ENCODE results near the gene CD300LB. TPM values are rescaled to one million over a fixed set of nuclear protein-coding genes. Genes with fewer than 3 reads are reported as not detected.

The CD300LB gene
- total and polyA plus RNA-seq, 2 experiments from 2014 or later, result not detected

- in situ Hi-C loops (cut with MboI), result no loop called here
- no peak for DNase-seq
- Histone ChIP-seq H3K79me2 (ENCODE audit: insufficient read depth) (no peaks in the 10 kb centered on the region), H3F3A (ENCODE audit: insufficient read depth) (no peaks in the 10 kb centered on the region), H3K9me3 (ENCODE audit: low read depth) (no peaks in the 10 kb centered on the region), H3K4me2 (ENCODE audit: unreplicated experiment) (no peak overlapping the region), H2AFZ (no peak overlapping the region), H3K9ac (no peak overlapping the region), H3K27ac (no peak overlapping the region), H3K27me3 (replicated peaks; ENCODE audit: insufficient read depth) (no peaks in the 10 kb centered on the region), H3K9me2 (ENCODE audit: insufficient read depth) (no peaks in the 10 kb centered on the region), H3K4me1 (ENCODE audit: insufficient read depth) (no peaks in the 10 kb centered on the region), H3K36me3 (ENCODE audit: low read depth) (no peaks in the 10 kb centered on the region), H4K20me1 (ENCODE audit: insufficient read depth) (no peaks in the 10 kb centered on the region), H3K4me3 (no peak overlapping the region)
- TF ChIP-seq EZH2 (IDR thresholded peaks at IDR 0.05; ENCODE audit: insufficient read depth, poor library complexity, severe bottlenecking) (no peak), EZH2phosphoT487 (IDR thresholded peaks at IDR 0.05; ENCODE audit: insufficient read depth, low read depth) (no peak)
- WGBS, 2 experiments (ENCODE audit: low coverage in 1 of 2, low lambda C conversion rate in 2 of 2, missing lambda C conversion rate in 2 of 2), result 58 to 59% methylated on average over 14 of the region's 14 CpGs
These were observed 12.1 kb upstream of the CD300LB start for GRCh38 chr17:74543406-74543805.

GRCh38 chr17:74542727-74543383 lies 11.6 kb upstream of the CD300LB start:
- H3K27ac ChIP-seq, result no peak overlapping the region
- no peak overlapping the region for H2AFZ ChIP-seq
- no peaks in the 10 kb centered on the region for H3K9me3 ChIP-seq (ENCODE audit: low read depth)
- H3K4me3 ChIP-seq, result no peak overlapping the region
- H3K9ac ChIP-seq, result no peak overlapping the region
- H3K79me2 ChIP-seq (ENCODE audit: insufficient read depth), result no peaks in the 10 kb centered on the region
- no peaks in the 10 kb centered on the region for H3K9me2 ChIP-seq (ENCODE audit: insufficient read depth)
- no peaks in the 10 kb centered on the region for H3F3A ChIP-seq (ENCODE audit: insufficient read depth)
- no peaks in the 10 kb centered on the region for H3K36me3 ChIP-seq (ENCODE audit: low read depth)
- no peak for DNase-seq
- 74 to 76% methylated on average over 16 to 17 of the region's 17 CpGs for WGBS, 2 experiments (ENCODE audit: low coverage in 1 of 2, low lambda C conversion rate in 2 of 2, missing lambda C conversion rate in 2 of 2)
- no peaks in the 10 kb centered on the region for H3K4me1 ChIP-seq (ENCODE audit: insufficient read depth)
- no peak for TF ChIP-seq EZH2 (IDR thresholded peaks at IDR 0.05; ENCODE audit: insufficient read depth, poor library complexity, severe bottlenecking)
- TF ChIP-seq EZH2phosphoT487 (IDR thresholded peaks at IDR 0.05; ENCODE audit: insufficient read depth, low read depth), result no peak
- in situ Hi-C loops (cut with MboI), result no loop called here
- H3K4me2 ChIP-seq (ENCODE audit: unreplicated experiment), result no peak overlapping the region
- peaks cover 2% of the 10 kb centered on the region; the same call in 1 of the 2 replicates for H3K27me3 ChIP-seq (replicated peaks; ENCODE audit: insufficient read depth)
- H4K20me1 ChIP-seq (ENCODE audit: insufficient read depth), result no peaks in the 10 kb centered on the region

GRCh38 chr17:74542166-74542565 lies 10.9 kb upstream of the CD300LB start:
- Histone ChIP-seq H3K79me2 (ENCODE audit: insufficient read depth) (no peaks in the 10 kb centered on the region), H3K9ac (no peak overlapping the region), H3K4me1 (ENCODE audit: insufficient read depth) (no peaks in the 10 kb centered on the region), H3K4me3 (no peak overlapping the region), H4K20me1 (ENCODE audit: insufficient read depth) (no peaks in the 10 kb centered on the region), H3K4me2 (ENCODE audit: unreplicated experiment) (no peak overlapping the region), H3F3A (ENCODE audit: insufficient read depth) (no peaks in the 10 kb centered on the region), H3K9me3 (ENCODE audit: low read depth) (no peaks in the 10 kb centered on the region), H2AFZ (no peak overlapping the region), H3K36me3 (ENCODE audit: low read depth) (no peaks in the 10 kb centered on the region), H3K27ac (no peak overlapping the region), H3K27me3 (replicated peaks; ENCODE audit: insufficient read depth) (peaks cover 9% of the 10 kb centered on the region; the same call in 1 of the 2 replicates), H3K9me2 (ENCODE audit: insufficient read depth) (no peaks in the 10 kb centered on the region)
- 63 to 74% methylated on average over 3 to 5 of the region's 5 CpGs for WGBS, 2 experiments (ENCODE audit: low coverage in 1 of 2, low lambda C conversion rate in 2 of 2, missing lambda C conversion rate in 2 of 2)
- no peak for TF ChIP-seq EZH2phosphoT487 (IDR thresholded peaks at IDR 0.05; ENCODE audit: insufficient read depth, low read depth)
- no peak for TF ChIP-seq EZH2 (IDR thresholded peaks at IDR 0.05; ENCODE audit: insufficient read depth, poor library complexity, severe bottlenecking)
- in situ Hi-C loops (cut with MboI), result no loop called here
- DNase-seq, result no peak

GRCh38 chr17:74541176-74542111 lies 10.2 kb upstream of the CD300LB start:
- Histone ChIP-seq H2AFZ (no peak overlapping the region), H3K4me1 (ENCODE audit: insufficient read depth) (no peaks in the 10 kb centered on the region), H3K79me2 (ENCODE audit: insufficient read depth) (no peaks in the 10 kb centered on the region), H3K27me3 (replicated peaks; ENCODE audit: insufficient read depth) (peaks cover 16% of the 10 kb centered on the region; the same call in 1 of the 2 replicates), H3F3A (ENCODE audit: insufficient read depth) (no peaks in the 10 kb centered on the region), H3K9me2 (ENCODE audit: insufficient read depth) (no peaks in the 10 kb centered on the region), H3K4me2 (ENCODE audit: unreplicated experiment) (no peak overlapping the region), H3K4me3 (no peak overlapping the region), H3K36me3 (ENCODE audit: low read depth) (no peaks in the 10 kb centered on the region), H3K9ac (no peak overlapping the region), H4K20me1 (ENCODE audit: insufficient read depth) (no peaks in the 10 kb centered on the region), H3K27ac (no peak overlapping the region), H3K9me3 (ENCODE audit: low read depth) (no peaks in the 10 kb centered on the region)
- 56 to 57% methylated on average over 23 of the region's 23 CpGs for WGBS, 2 experiments (ENCODE audit: low coverage in 1 of 2, low lambda C conversion rate in 2 of 2, missing lambda C conversion rate in 2 of 2)
- no peak for TF ChIP-seq EZH2phosphoT487 (IDR thresholded peaks at IDR 0.05; ENCODE audit: insufficient read depth, low read depth)
- in situ Hi-C loops (cut with MboI), result no loop called here
- DNase-seq, result no peak
